ENCODE measurements around the gene NUDT5. TPM values are rescaled to one million over a fixed set of nuclear protein-coding genes. Genes with fewer than 3 reads are reported as not detected.

The NUDT5 gene
- total RNA-seq, 1 donor from 2014 or later, result 53.5 TPM

DNA sequence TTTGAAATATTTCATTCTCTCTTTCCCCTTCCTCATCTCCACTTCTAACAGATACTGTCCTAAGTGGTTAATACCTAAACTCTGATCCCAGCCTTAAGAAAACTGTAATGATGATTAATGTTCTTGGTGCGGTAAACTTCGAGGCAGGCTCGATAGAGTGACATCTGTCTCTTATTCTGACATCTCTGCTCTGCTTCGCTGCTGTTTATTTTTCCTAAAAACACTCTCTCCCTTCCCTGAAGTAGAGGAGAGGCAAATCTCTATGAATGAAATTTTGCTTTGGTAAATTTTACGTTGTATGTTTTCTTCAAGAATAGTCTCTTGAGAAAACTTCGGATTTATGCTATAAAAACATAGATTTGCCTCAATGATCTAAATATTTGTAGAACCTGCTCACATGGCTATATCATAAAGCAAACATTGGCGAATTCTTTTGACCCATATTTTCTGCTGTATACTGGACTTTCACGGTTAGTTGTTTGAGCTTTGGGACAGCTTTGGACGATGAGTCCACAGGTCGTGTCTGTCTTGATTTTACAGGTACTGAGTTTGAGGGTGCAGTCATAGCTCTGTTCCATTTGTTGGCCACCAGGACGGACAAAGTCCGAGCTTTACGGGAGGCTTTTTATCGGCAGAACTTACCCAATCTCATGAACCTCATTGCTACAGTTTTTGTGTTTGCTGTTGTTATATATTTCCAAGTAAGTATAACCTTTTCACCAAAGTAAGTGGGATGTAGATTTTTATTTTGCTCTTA lies 39.1 kb downstream of the NUDT5 start:
- no peak overlapping the region for H3K4me3 Mint-ChIP-seq (ENCODE audit: unreplicated experiment)

GRCh38 chr10:12154516-12154915 lies 41.2 kb downstream of the NUDT5 start:
- Mint-ChIP-seq H3K36me3 (ENCODE audit: unreplicated experiment) (no peaks in the 10 kb centered on the region), H3K27me3 (ENCODE audit: unreplicated experiment) (peaks cover 3% of the 10 kb centered on the region), H3K4me1 (ENCODE audit: low read depth, unreplicated experiment) (no peaks in the 10 kb centered on the region), H3K9me3 (ENCODE audit: unreplicated experiment) (no peaks in the 10 kb centered on the region), H3K27ac (ENCODE audit: unreplicated experiment) (no peak overlapping the region), H3K4me3 (ENCODE audit: unreplicated experiment) (no peak overlapping the region)
- DNase-seq, result no peak
- TF ChIP-seq, protein P1, sequence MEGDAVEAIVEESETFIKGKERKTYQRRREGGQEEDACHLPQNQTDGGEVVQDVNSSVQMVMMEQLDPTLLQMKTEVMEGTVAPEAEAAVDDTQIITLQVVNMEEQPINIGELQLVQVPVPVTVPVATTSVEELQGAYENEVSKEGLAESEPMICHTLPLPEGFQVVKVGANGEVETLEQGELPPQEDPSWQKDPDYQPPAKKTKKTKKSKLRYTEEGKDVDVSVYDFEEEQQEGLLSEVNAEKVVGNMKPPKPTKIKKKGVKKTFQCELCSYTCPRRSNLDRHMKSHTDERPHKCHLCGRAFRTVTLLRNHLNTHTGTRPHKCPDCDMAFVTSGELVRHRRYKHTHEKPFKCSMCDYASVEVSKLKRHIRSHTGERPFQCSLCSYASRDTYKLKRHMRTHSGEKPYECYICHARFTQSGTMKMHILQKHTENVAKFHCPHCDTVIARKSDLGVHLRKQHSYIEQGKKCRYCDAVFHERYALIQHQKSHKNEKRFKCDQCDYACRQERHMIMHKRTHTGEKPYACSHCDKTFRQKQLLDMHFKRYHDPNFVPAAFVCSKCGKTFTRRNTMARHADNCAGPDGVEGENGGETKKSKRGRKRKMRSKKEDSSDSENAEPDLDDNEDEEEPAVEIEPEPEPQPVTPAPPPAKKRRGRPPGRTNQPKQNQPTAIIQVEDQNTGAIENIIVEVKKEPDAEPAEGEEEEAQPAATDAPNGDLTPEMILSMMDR (IDR thresholded peaks at IDR 0.05; ENCODE audit: partially characterized antibody, unreplicated experiment), result no peak

More for the DNA sequence above, 39.1 kb downstream of the NUDT5 start:
- no peak for DNase-seq
- Mint-ChIP-seq H3K36me3 (ENCODE audit: unreplicated experiment) (no peaks in the 10 kb centered on the region), H3K9me3 (ENCODE audit: unreplicated experiment) (no peaks in the 10 kb centered on the region), H3K27ac (ENCODE audit: unreplicated experiment) (no peak overlapping the region), H3K27me3 (ENCODE audit: unreplicated experiment) (peaks cover 3% of the 10 kb centered on the region), H3K4me1 (ENCODE audit: low read depth, unreplicated experiment) (no peaks in the 10 kb centered on the region)
- TF ChIP-seq, protein P1 (IDR thresholded peaks at IDR 0.05; ENCODE audit: partially characterized antibody, unreplicated experiment), result no peak

DNA sequence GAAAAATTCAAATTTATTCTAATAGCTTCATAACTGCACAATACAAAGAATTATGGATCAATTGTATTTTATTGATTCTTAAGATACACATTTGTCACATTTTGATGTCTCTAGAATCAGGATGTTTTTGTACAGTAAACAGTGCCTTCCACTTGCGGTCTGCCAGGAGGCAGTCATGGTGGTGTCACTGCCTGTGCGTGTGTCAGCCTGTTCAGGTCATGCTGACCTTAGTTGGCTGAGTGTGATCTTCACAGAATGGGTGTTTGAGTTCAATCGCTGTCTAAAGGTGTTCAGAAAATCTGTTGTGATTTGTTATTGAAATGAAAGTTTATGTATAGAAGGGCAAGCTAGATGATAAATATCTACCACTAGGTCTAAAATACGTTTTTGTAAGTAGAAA lies 45.5 kb downstream of the NUDT5 start:
- Mint-ChIP-seq H3K27ac (ENCODE audit: unreplicated experiment) (no peak overlapping the region), H3K9me3 (ENCODE audit: unreplicated experiment) (no peaks in the 10 kb centered on the region), H3K4me1 (ENCODE audit: low read depth, unreplicated experiment) (no peaks in the 10 kb centered on the region), H3K36me3 (ENCODE audit: unreplicated experiment) (no peaks in the 10 kb centered on the region), H3K27me3 (ENCODE audit: unreplicated experiment) (peaks cover 5% of the 10 kb centered on the region), H3K4me3 (ENCODE audit: unreplicated experiment) (no peak overlapping the region)
- DNase-seq, result no peak
- TF ChIP-seq, protein P1 (IDR thresholded peaks at IDR 0.05; ENCODE audit: partially characterized antibody, unreplicated experiment), result no peak

- H3K27ac Mint-ChIP-seq (ENCODE audit: unreplicated experiment), result no peak overlapping the region
These were observed 51.2 kb downstream of the NUDT5 start for GRCh38 chr10:12144538-12144937.

DNA sequence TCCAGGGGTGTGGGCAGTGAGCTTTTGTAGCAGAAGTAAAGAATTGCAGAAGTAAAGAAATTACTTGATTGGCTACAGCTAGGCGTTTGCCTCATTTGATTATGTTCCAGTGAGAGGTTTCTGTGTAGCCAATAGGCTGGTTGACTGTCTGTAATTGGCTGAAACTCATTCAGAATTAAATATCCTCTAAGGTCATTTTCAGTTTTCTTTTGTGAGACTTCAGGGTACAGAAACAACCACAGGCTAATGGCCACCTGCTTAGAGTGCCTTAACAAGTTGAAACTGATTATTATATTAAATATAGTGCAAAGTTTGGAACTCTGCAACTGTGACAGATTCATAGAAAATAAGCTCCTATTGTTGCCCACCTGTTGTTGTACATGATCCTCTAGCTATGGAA lies 55.7 kb downstream of the NUDT5 start:
- H3K27me3 Mint-ChIP-seq (ENCODE audit: unreplicated experiment), result no peaks in the 10 kb centered on the region
- TF ChIP-seq, protein P1 (IDR thresholded peaks at IDR 0.05; ENCODE audit: partially characterized antibody, unreplicated experiment), result no peak
- no peaks in the 10 kb centered on the region for H3K36me3 Mint-ChIP-seq (ENCODE audit: unreplicated experiment)
- H3K9me3 Mint-ChIP-seq (ENCODE audit: unreplicated experiment), result no peaks in the 10 kb centered on the region
- no peak overlapping the region for H3K4me3 Mint-ChIP-seq (ENCODE audit: unreplicated experiment)
- H3K4me1 Mint-ChIP-seq (ENCODE audit: low read depth, unreplicated experiment), result no peaks in the 10 kb centered on the region
- no peak for DNase-seq
- no peak overlapping the region for H3K27ac Mint-ChIP-seq (ENCODE audit: unreplicated experiment)

More at GRCh38 chr10:12144538-12144937, 51.2 kb downstream of the NUDT5 start:
- Mint-ChIP-seq H3K4me3 (ENCODE audit: unreplicated experiment) (no peak overlapping the region), H3K4me1 (ENCODE audit: low read depth, unreplicated experiment) (no peaks in the 10 kb centered on the region), H3K27me3 (ENCODE audit: unreplicated experiment) (peaks cover 2% of the 10 kb centered on the region), H3K36me3 (ENCODE audit: unreplicated experiment) (no peaks in the 10 kb centered on the region), H3K9me3 (ENCODE audit: unreplicated experiment) (no peaks in the 10 kb centered on the region)
- no peak for DNase-seq
- TF ChIP-seq, protein P1 (IDR thresholded peaks at IDR 0.05; ENCODE audit: partially characterized antibody, unreplicated experiment), result no peak

Measured in glutamatergic neuron (in vitro differentiated cells).